GM19193 (cell line): ENCODE results near the gene PSMA7.

Source experiments
- POLR2A ChIP-seq: IDR thresholded peaks from 4 replicates; pipeline ENCODE4 v1.6.1; 2011; ENCODE audit not compliant: insufficient read depth, insufficient read length; ENCODE audit errors: extremely low read depth

The PSMA7 gene

DNA sequence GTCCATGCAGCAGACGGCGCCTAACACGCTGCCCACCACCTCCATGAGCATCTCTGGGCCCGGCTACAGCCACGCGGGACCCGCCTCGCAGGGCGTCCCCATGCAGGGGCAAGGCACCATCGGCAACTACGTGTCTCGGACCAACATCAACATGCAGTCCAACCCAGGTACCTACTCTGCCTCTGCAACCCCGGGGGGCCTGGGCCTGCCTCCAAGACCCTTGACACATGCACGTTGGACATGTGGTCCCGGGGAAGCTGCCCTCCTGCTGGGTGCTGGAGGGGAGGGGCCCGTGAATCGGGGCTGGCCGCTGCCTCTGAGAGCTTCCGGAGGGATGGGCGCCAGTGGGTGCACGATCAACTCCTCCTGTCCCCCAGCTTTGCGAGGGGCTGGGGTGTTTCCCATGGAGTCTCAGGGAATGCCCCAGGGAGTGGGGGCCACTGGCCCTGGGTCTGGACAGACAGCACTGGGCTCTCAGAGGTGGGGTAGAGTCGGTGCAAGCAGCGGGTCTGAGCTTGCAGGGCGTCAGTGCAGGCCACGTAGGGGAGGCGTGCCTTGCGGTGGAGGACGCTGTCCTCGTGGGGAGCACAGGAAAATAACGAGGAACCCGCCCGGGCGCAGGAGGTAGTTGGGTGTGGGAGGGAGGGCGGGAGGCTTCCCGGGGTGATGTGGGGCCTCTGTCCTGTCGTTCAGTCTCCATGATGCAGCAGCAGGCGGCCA, 19.7 kb upstream of the PSMA7 start:
- no peak for TF ChIP-seq POLR2A

DNA sequence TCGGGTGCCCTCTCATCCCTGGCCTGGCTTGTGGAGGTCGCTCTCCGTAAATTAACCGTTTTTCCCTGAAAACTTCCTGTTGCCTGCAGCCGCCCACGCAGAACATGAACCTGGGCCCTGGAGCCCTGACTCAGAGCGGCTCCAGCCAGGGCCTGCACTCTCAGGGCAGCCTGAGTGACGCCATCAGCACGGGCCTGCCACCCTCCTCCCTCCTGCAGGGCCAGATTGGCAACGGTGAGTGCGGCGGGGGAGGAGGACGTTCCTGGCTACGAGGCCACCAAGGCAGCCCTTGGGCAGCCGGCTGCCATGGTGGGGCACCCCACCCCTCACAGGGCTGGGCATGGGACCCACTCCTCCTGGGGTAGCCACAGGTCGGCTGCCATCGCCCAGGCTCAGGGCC, 18.2 kb upstream of the PSMA7 start:
- TF ChIP-seq POLR2A: no peak

DNA sequence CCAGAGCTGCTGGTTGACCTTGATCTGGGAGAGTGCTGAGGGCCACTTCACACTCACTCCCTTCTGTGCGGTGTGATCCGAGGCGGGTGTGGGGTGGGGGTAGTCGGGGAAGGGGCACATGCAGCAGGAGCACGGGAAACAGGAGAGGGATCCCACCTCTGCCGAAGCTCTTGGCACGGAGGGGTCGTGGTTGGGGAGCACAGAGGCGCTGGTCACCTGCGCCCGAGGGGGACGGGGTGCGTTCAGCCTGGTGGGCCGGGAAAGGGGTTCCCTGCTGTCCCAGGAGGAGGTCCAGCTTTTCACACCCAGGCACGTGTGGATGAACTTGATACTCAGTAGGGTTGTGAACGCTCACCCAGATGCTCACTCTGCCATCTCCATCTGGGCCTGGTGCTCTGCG, 17.7 kb upstream of the PSMA7 start:
- TF ChIP-seq POLR2A: no peak

DNA sequence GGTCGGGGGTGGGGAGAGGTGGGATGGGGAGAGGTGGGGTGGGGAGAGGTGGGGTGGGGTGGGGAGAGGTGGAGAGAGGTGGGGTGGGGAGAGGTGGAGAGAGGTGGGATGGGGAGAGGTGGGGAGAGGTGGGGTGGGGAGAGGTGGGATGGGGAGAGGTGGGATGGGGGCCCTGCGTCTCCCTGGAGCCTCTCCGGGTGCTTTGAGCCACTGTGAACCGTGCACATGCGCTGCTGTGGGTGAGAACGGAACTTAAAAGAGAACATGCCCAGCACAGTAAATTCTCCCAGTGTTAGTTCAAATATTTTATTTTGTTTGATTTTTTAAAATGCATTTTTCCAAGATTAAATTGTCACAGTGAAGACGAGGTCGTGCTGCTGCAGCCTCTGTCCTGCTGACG, 17.1 kb upstream of the PSMA7 start:
- TF ChIP-seq POLR2A: no peak

DNA sequence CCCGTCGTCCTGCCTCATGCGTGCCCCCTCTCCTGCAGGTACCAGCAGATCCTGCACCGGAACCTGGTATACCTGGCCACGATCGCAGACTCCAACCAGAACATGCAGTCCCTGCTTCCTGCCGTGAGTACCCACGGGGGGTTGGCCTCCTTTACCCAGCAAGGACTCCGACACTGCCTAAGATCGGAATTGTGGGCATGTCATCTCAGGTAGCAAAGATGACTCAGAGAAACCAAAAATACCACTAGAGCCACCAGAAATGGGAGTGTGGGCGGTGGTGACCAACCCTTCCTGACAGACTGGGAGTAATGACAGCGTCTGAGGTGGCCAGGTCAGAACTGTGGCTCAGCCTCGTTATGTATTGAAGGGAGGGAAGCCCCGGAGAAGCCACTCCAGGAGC, 16.6 kb upstream of the PSMA7 start:
- TF ChIP-seq POLR2A: no peak

DNA sequence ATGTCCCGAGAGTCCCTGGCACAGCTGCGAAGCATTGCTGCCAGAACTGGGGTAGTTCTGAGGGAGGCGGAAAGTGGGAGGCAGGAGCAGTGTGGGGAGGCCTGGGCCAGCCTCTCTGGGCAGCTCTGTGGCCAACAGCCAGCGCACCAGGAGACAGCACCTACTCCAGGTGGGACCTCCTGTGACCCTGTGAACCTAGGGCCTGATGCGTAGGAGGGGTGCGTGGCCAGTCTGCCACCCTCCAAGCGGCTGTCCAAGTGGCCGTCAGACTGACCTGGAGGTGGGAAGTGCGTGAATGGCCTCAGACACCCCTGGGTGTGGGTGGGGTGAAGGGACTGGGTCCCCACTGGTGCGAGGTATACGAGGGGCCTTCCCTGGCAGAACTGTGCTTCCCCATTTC, 15.9 kb upstream of the PSMA7 start:
- TF ChIP-seq POLR2A: no peak

DNA sequence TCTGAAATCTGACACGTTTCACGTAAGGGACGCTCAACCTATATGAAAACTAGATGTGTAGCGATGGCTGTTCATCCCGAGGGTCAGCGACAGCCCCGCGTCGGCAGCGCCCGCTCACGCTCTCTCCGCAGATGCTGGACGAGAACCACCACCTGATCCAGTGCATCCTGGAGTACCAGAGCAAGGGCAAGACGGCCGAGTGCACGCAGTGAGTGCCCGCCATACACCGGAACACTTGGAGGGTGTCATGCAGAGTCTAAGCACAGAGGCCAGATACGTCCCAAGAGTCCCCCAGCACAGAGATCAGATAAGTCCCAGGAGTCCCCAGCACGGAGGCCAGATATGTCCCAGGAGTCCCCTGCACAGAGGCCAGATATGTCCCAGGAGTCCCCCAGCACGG, 15.3 kb upstream of the PSMA7 start:
- no peak for TF ChIP-seq POLR2A

DNA sequence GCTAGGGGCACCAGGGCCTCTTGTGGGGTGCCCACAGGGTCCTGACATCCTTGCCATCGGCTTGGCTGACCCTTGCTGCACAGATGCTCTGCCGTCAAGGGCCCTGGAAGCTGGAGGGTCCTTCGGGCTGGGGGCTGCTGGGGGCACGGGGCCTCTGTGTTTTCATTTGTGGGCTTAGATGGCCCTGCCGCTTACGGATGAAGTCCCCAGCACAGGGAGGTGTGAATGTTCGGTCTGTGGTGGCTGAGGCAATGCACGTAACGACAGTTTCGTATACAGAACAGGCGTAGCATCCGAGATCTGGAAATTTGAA, 14.8 kb upstream of the PSMA7 start:
- TF ChIP-seq POLR2A: no peak

DNA sequence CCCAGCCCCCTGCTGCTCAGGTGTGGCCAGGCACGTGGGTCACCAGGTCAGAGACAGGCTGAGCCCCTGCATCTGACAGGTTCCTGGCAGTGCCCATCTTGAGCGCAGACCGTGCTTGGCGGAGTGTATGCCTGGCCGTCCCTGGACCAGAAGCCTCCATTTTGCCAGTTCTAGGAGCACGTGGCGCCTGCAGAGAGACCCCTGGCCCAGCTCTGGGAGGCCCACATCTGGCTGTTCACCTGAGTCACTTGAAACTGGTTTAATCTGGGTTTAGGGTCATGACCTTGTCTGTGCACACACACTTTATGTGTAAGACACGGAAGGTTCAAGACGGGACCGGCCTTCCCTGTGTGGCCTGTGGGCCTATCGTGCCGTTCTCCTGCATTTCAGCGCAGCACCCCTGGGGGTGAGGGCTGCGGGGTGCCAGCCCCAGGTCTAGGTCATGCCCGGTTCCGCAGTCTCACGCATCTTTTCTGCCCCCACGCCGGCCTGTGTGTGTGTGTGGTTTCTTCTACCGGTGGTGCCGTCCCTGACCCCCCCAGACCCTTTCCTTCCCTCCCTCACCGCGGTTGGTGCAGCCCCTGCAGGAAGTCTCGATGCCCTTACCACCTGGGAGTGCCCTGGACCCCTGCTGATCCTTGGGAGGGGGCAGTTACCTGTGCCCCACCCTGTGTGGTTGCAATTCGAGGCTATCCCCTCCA, 14.3 kb upstream of the PSMA7 start:
- no peak for TF ChIP-seq POLR2A

DNA sequence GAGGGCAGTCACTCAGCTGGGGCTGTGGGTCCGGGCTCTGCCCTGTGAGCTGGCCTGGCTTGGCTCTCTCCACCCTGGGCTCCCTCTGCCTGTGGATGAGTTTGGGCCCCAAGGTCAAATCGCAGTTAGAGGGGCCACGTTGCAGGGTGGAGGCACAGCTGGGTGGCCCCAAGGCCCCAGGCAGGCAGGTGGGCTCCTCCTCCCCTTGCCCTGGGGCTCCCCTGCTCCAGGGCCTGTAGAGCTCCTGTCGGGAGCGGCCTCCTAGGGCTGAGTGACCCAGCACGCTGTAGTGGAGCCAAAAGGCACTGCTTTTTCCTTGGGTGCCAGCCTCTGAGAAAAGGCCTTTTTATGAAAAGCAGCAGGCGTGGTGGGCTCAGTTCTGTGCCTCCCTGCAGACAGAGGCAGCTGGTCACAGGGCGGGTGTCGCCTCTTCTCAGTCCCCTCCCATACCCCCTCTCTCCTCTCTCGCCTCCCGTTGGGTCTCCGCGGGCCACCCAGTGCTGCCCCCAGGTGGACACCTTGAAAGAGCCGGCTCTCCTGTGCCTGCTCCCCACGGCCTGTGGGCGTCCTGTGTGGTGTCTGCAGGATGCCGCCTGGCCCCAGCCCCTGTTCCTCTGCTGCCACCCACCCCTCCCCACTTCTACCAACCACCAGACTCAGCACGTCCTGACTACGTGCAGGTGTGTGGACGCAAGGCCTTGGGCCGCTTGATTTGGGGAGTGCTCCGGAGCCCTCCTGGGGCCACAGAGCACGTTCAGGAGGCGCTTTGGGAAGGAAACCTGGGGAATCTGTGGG, 13.6 kb upstream of the PSMA7 start:
- TF ChIP-seq POLR2A: no peak

DNA sequence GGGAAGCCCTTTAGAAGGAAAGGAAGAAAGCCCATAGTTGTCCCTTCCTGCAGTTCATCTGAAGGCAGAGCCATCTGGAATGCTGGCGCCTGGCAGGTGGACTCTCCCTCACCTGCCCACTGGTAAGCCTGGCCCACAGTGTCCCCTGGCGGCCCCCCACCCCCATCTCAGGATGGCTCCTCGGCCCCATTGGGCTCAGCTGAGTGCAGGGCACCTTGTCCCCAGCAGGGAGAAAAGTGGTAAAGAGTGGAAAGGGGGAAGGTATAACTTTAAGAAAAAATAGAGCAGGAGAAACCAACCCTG, 13.0 kb upstream of the PSMA7 start:
- no peak for TF ChIP-seq POLR2A

DNA sequence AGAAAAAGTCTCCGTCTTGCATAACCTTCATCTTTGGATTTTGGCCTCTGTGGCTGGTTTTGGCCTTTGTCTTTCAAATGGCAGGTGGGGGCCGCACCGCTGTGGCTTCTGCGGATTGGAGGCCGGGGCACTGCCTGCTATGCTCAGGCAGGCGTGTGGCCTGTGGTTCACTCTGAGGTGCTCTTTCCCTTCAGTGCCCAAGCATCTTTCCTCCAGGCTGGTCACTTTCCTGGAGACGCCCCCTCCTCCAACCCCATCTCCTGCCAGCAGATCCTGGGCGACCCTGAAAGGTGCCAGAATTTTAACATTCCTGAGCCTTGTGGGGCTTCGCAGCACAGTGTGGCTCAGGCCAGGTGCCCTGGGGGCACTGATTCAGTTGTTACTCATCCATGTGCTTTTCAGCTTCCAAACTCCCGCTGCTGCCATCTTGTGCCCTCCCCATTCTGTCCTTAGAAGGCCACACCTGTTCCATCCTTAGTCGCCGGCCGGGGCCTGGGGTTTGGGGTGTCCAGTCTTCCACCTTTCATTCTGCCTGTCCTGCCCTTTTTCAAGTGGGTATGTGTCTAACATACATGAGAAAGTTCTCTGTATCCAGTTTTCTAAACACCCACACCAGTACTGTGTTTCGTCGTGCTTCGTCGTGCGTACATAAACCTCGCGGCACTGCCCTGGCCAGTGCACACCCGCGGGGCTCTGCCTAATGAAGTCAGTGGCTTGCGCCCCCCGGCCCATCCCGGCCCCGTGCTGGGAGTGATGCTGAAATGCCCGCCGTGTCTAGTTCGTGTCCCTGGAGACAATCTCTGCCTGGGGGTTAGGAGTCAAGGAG, 12.4 kb upstream of the PSMA7 start:
- TF ChIP-seq POLR2A: no peak

DNA sequence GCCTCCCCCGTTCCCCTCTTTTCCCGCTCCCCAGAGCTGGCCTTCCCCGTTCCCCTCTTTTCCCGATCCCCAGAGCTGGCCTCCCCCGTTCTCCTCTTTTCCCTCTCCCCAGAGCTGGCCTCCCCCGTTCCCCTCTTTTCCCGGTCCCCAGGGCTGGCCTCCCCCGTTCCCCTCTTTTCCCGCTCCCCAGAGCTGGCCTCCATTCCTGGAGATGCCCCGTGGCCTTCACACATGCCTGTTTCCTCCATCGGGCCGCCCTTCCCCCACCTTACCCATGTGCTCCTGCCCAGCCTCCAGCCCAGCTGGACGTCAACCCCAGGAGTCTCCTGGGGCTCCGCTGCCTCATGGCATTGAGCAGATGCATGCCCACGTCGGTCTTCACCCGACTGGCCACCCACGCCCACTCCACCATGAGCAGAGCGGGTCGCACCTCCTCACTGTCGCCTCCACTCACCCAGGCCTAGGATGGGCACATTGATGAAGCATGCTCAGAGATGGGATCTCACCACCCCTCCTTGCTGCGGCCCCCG, 8.7 kb upstream of the PSMA7 start:
- no peak for TF ChIP-seq POLR2A

DNA sequence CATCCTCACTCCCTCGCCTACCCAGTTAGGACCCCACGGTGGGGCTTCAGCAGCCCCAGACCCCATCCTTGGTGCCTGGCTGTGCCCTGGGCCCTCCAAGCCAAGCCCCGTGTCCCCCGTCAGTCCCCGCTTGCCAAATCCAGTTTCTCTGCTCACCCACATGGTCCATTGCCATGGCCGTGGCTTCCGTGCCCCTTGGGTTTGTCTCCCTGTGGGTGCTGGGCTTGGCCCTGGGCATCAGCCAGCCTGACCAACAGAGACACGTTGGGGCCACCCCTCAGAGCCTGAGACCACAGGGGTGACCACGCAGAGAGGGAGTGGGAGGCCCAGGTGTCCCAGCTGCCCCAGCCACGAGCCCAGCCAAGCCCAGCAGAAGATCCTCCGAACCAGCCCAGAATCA, 8.0 kb upstream of the PSMA7 start:
- no peak for TF ChIP-seq POLR2A

DNA sequence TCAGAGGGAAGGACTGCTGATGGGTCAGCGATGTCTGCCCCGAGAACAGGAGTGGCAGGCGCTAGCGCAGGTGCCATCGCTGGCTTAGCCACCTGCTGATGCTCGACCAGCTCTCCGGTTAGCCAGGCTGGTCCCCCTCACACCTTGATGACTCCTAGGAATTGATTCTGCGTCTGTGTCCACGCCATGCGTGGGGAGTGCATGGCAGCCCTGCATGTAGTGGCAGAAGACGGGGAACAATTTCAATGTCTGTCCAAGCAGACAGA, 7.0 kb upstream of the PSMA7 start:
- TF ChIP-seq POLR2A: no peak
